Effector memory CD8-positive, alpha-beta T cell (primary cell): ENCODE measurements around the gene TBCCD1.

ENCODE experiments used
- ATAC-seq: fragments of 150-1000 bp; cut with Tn5 transposase; replicated peaks from 2 replicates; pipeline ENCODE4 v1.10.0; 2021; ENCODE audit warnings: mild to moderate bottlenecking, moderate library complexity
- DNase-seq, 3 experiments: peaks; one replicate each; pipeline ENCODE4 v3.0.0; 2021
- H3K27ac Mint-ChIP-seq, 2 donors: one replicate each; pipeline ENCODE4 v1.8.0; 2022; ENCODE audit warnings: mild to moderate bottlenecking in 2 of 2, mixed read lengths in 2 of 2, moderate library complexity in 2 of 2
- H3K27me3 Mint-ChIP-seq, 2 donors: one replicate each; pipeline ENCODE4 v1.8.0; 2022; ENCODE audit warnings: mixed read lengths in 2 of 2
- H3K36me3 Mint-ChIP-seq: one replicate; pipeline ENCODE4 v1.8.0; 2022; ENCODE audit warnings: mild to moderate bottlenecking, moderate library complexity, mixed read lengths; ENCODE audit not compliant: insufficient read depth
- H3K4me1 Mint-ChIP-seq, 2 donors: one replicate each; pipeline ENCODE4 v1.8.0; 2022; ENCODE audit warnings: low read depth in 2 of 2, mixed read lengths in 2 of 2
- H3K4me3 Mint-ChIP-seq, 2 donors: one replicate each; pipeline ENCODE4 v1.8.0; 2022; ENCODE audit warnings: mild to moderate bottlenecking in 2 of 2, mixed read lengths in 2 of 2, moderate library complexity in 2 of 2
- H3K9me3 Mint-ChIP-seq, 2 donors: one replicate each; pipeline ENCODE4 v1.8.0; 2022; ENCODE audit warnings: mixed read lengths in 2 of 2

Gene TBCCD1

GRCh38 chr3:186605078-186605477 lies 37.9 kb upstream of the TBCCD1 start:
- no peak overlapping the region for H3K27ac Mint-ChIP-seq
- peaks cover 5 to 14% of the 10 kb centered on the region in 2 donors for H3K27me3 Mint-ChIP-seq
- ATAC-seq (no peak), DNase-seq (no peak)
- H3K4me3 Mint-ChIP-seq = no peak overlapping the region
- no peaks in the 10 kb centered on the region for H3K36me3 Mint-ChIP-seq
- no peaks in the 10 kb centered on the region for H3K4me1 Mint-ChIP-seq
- no peaks in the 10 kb centered on the region for H3K9me3 Mint-ChIP-seq

GRCh38 chr3:186603159-186603558 lies 36.0 kb upstream of the TBCCD1 start:
- Mint-ChIP-seq H3K9me3 (no peaks in the 10 kb centered on the region), H3K27me3 (peaks cover 5 to 14% of the 10 kb centered on the region in 2 donors), H3K27ac (no peak overlapping the region), H3K4me1 (no peaks in the 10 kb centered on the region), H3K4me3 (no peak overlapping the region), H3K36me3 (no peaks in the 10 kb centered on the region)
- DNase-seq = no peak
- no peak for ATAC-seq

GRCh38 chr3:186600896-186601295 lies 33.8 kb upstream of the TBCCD1 start:
- H3K4me1 Mint-ChIP-seq = no peaks in the 10 kb centered on the region
- no peak overlapping the region for H3K4me3 Mint-ChIP-seq
- no peak for ATAC-seq
- no peaks in the 10 kb centered on the region for H3K9me3 Mint-ChIP-seq
- no peak overlapping the region for H3K27ac Mint-ChIP-seq
- no peaks in the 10 kb centered on the region for H3K36me3 Mint-ChIP-seq
- peaks cover 17 to 31% of the 10 kb centered on the region in 2 donors for H3K27me3 Mint-ChIP-seq
- DNase-seq = no peak

GRCh38 chr3:186599785-186600166 lies 32.6 kb upstream of the TBCCD1 start:
- no peak overlapping the region for H3K4me3 Mint-ChIP-seq

GRCh38 chr3:186599142-186599784 lies 32.1 kb upstream of the TBCCD1 start:
- Mint-ChIP-seq H3K27me3 (peaks cover 16 to 22% of the 10 kb centered on the region in 2 donors), H3K9me3 (no peaks in the 10 kb centered on the region)
- no peak for ATAC-seq

More at GRCh38 chr3:186599785-186600166, 32.6 kb upstream of the TBCCD1 start:
- DNase-seq = no peak
- Mint-ChIP-seq H3K36me3 (no peaks in the 10 kb centered on the region), H3K27ac (no peak overlapping the region), H3K27me3 (peaks cover 17 to 28% of the 10 kb centered on the region in 2 donors), H3K9me3 (no peaks in the 10 kb centered on the region), H3K4me1 (no peaks in the 10 kb centered on the region)
- ATAC-seq = no peak

GRCh38 chr3:186598794-186599141 lies 31.6 kb upstream of the TBCCD1 start:
- Mint-ChIP-seq H3K9me3 (no peaks in the 10 kb centered on the region), H3K27ac (no peak overlapping the region), H3K4me3 (no peak overlapping the region), H3K4me1 (no peaks in the 10 kb centered on the region), H3K36me3 (no peaks in the 10 kb centered on the region), H3K27me3 (peaks cover 12 to 18% of the 10 kb centered on the region in 2 donors)
- ATAC-seq (no peak), DNase-seq (no peak)

More at GRCh38 chr3:186599142-186599784, 32.1 kb upstream of the TBCCD1 start:
- H3K4me3 Mint-ChIP-seq = no peak overlapping the region
- DNase-seq = no peak
- H3K27ac Mint-ChIP-seq = no peak overlapping the region
- no peaks in the 10 kb centered on the region for H3K36me3 Mint-ChIP-seq
- no peaks in the 10 kb centered on the region for H3K4me1 Mint-ChIP-seq

GRCh38 chr3:186598108-186598784 lies 31.1 kb upstream of the TBCCD1 start:
- H3K4me1 Mint-ChIP-seq = no peaks in the 10 kb centered on the region
- H3K27me3 Mint-ChIP-seq = peaks cover 12 to 17% of the 10 kb centered on the region in 2 donors
- no peak for DNase-seq
- H3K9me3 Mint-ChIP-seq = no peaks in the 10 kb centered on the region
- H3K4me3 Mint-ChIP-seq = no peak overlapping the region
- no peaks in the 10 kb centered on the region for H3K36me3 Mint-ChIP-seq
- ATAC-seq = no peak
- no peak overlapping the region for H3K27ac Mint-ChIP-seq

- no peaks in the 10 kb centered on the region for H3K9me3 Mint-ChIP-seq
- H3K27ac Mint-ChIP-seq = no peak overlapping the region
- H3K36me3 Mint-ChIP-seq = no peaks in the 10 kb centered on the region
- ATAC-seq = no peak
- no peak overlapping the region for H3K4me3 Mint-ChIP-seq
- no peak for DNase-seq
- H3K27me3 Mint-ChIP-seq = peaks cover 12 to 17% of the 10 kb centered on the region in 2 donors
- no peaks in the 10 kb centered on the region for H3K4me1 Mint-ChIP-seq
Measured at GRCh38 chr3:186596568-186597287, 29.6 kb upstream of the TBCCD1 start.

GRCh38 chr3:186594591-186595113 lies 27.5 kb upstream of the TBCCD1 start:
- no peak overlapping the region for H3K4me3 Mint-ChIP-seq
- no peak for ATAC-seq
- H3K27me3 Mint-ChIP-seq = peaks cover 12 to 17% of the 10 kb centered on the region in 2 donors
- DNase-seq = no peak
- no peaks in the 10 kb centered on the region for H3K9me3 Mint-ChIP-seq
- H3K27ac Mint-ChIP-seq = no peak overlapping the region
- H3K36me3 Mint-ChIP-seq = no peaks in the 10 kb centered on the region
- H3K4me1 Mint-ChIP-seq = peaks cover 0 to 8% of the 10 kb centered on the region in 2 donors

- Mint-ChIP-seq H3K36me3 (no peaks in the 10 kb centered on the region), H3K27me3 (peaks cover 12 to 17% of the 10 kb centered on the region in 2 donors), H3K9me3 (no peaks in the 10 kb centered on the region), H3K4me3 (no peak overlapping the region), H3K4me1 (peaks cover 0 to 8% of the 10 kb centered on the region in 2 donors), H3K27ac (no peak overlapping the region)
- no peak for DNase-seq
- ATAC-seq = no peak
Measured at GRCh38 chr3:186593862-186594261, 26.7 kb upstream of the TBCCD1 start.

GRCh38 chr3:186592682-186593081 lies 25.5 kb upstream of the TBCCD1 start:
- Mint-ChIP-seq H3K9me3 (no peaks in the 10 kb centered on the region), H3K27ac (no peak overlapping the region), H3K36me3 (no peaks in the 10 kb centered on the region), H3K4me3 (no peak overlapping the region), H3K27me3 (peaks cover 9 to 12% of the 10 kb centered on the region in 2 donors), H3K4me1 (peaks cover 0 to 8% of the 10 kb centered on the region in 2 donors)
- ATAC-seq (no peak), DNase-seq (no peak)

- Mint-ChIP-seq H3K4me3 (no peak overlapping the region), H3K36me3 (peaks cover 8% of the 10 kb centered on the region), H3K27me3 (no peaks in the 10 kb centered on the region), H3K9me3 (no peaks in the 10 kb centered on the region), H3K4me1 (peaks cover 0 to 8% of the 10 kb centered on the region in 2 donors), H3K27ac (no peak overlapping the region)
- ATAC-seq (no peak), DNase-seq (no peak)
Measured at GRCh38 chr3:186590580-186591295, 23.6 kb upstream of the TBCCD1 start.
